T-helper 2 cell treated with Interferon-gamma antibody and Interleukin-4, amounts not matched to agents 100 ng/mL and 5 ng/mL, for 36 hours (primary cell): ENCODE measurements around the gene LRRC8B. TPM values are rescaled to one million over a fixed set of nuclear protein-coding genes. Genes with fewer than 3 reads are reported as not detected.

Experiments
- intact Hi-C: fragments of 100-400 bp; cut with micrococcal nuclease; formaldehyde crosslinking; loops from one replicate; pipeline ENCODE4 v1.15.1; 2023
- total RNA-seq: library from RNA; stranded (reverse); gene quantifications from 2 replicates; pipeline ENCODE4 v1.2.3, GENCODE V29; 2022

The LRRC8B gene
- total RNA-seq, 1 donor from 2014 or later: 20.0 TPM

DNA sequence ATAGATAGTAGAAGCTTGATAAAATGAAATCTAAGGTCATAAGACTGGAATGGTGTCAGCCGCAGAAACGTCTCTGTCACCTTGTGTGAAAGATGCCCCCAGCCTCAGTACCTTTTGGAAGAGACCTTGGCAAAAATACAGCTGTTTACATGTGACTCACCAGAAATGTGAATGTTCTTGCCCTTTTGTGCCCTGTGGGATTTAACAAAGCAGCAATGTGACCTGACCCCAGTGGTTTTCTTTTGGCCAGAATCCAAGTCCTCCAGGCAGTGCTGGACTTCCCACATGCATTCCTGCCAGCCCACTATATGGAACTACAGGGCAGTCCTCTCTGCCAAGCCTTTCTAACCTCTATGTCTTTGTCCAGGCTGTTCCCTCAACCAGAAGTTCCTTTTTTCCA is 81.1 kb downstream of the LRRC8B start:
- intact Hi-C loops: loop anchor here (1.0 kb wide), 1 partner anchor 613 kb away; the partner anchor contains the start of genes KYAT3 and RBMXL1

DNA sequence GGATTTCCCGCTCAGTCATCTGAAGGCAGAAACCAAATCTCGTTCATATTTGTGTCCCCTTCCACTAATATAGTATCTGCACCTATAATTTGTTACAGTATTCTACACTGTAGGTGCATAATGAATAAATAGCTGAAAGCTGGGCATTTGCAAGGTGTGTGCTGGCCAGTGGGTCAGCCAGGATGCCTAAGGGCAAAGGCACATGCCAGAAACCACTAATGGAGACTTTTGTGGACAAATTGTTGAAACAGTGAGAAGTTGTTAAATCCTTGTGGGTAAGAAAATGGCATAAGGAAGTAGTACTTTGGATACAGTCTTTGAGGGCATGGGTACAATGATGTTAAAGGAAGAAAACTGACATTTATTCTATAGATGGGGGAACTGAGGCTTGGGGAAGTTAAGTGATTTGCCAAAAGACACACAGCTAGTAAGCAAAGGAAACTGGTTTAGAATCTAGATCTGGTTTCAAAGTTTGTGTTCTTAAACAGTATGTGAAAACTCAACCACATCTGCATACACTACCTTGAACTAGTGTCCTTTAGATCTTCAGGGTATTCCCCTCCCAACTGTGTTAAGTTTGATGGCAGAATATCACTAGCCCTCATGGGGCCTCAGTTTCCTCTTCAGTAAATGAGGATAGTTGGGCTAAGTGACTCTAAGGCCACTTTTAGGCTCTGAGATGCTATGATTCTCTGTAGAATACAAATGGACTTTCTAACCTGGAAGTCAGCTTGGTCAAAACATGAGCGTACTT is 81.8 kb downstream of the LRRC8B start:
- intact Hi-C loops: loop anchor here (1.0 kb wide), 1 partner anchor 614 kb away; the partner anchor contains the start of genes KYAT3 and RBMXL1

DNA sequence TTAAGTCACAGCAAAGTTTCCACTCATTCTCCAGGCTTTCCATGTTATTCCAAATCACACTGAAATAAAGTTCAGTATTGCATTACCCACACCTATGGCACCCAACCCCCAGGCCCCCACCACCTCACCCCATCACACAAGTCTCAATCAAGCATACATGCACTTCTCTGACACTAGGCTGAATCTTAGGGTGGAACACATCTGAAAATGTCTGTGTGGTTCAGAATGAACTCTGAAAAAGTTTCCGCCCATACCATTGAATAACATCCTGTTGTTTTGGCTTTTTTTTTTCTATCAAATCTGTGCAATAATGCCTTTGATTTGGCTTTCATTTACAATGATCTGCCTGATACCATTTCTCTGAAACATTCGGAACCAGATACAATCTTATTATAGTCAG is 82.5 kb downstream of the LRRC8B start:
- intact Hi-C loops: loop anchor here (1.0 kb wide), 2 partner anchors 25 to 156 kb away; no protein-coding TSS in a partner anchor

DNA sequence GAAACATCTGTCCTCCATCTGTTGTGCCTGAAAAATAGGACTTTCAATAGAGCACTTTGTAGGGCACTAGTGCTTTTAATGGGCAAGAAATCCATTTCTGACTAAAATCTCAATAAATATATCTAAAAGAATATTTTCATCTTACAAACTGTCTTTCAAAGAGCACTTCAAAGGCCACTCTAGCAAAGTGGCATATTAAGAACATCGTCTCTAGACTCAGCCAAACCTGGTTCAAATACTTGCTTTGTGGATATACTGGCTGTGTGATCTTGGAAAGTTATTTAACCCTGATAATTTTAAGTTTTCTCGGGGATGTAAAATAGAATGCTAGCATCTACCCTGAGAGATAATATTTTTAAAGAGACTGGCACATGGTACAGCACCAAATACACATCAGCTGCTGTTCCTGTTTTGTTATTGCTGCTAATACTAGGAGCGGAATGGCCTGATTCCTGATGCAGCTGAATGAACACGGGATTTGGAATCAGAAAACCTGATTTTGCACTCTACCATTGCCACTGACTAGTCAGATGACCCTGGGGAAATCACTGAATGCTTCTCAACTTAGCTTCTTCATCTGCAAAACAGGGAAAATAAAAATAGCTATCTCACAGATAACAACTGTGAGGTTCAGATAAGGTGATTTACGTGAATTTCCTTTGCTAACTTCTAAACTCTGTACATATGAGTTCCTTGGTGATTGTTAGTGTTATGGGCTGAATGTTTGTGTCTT is 83.1 kb downstream of the LRRC8B start:
- intact Hi-C loops: loop anchor here (1.0 to 2.0 kb wide), 3 partner anchors 25 to 156 kb away; no protein-coding TSS in a partner anchor

DNA sequence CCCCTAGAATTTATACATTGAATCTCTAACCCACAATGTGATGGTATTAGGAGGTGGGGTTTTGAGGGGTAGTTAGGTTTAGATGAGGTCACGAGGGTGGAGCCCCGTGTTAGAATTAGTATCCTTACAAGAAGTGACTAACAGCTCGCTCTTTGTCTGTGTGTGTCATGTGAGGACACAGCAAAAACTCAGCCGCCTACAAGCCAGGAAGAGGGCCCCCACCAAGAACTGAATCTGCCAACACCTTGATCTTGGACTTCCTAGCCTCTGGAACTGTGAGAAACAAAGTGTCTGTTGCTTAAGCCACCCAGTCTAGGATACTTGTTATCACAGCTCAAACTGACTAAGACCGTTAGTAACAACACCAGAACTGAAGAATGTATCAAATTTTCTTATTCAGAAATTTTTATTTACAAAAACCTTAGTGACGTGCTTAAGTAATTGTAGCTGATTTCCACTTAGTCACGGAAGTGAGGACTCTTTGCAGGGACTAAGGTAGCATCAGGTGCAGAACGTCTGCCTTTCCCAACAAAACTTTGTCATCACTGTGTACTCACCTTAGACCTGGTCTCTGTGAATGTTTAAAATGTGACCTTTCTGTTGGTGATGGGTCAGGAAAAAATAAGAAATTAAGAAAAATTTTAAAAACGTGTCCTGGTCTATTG is 83.8 kb downstream of the LRRC8B start:
- intact Hi-C loops: loop anchor here (2.0 kb wide), 1 partner anchor 50 kb away; no protein-coding TSS in a partner anchor

DNA sequence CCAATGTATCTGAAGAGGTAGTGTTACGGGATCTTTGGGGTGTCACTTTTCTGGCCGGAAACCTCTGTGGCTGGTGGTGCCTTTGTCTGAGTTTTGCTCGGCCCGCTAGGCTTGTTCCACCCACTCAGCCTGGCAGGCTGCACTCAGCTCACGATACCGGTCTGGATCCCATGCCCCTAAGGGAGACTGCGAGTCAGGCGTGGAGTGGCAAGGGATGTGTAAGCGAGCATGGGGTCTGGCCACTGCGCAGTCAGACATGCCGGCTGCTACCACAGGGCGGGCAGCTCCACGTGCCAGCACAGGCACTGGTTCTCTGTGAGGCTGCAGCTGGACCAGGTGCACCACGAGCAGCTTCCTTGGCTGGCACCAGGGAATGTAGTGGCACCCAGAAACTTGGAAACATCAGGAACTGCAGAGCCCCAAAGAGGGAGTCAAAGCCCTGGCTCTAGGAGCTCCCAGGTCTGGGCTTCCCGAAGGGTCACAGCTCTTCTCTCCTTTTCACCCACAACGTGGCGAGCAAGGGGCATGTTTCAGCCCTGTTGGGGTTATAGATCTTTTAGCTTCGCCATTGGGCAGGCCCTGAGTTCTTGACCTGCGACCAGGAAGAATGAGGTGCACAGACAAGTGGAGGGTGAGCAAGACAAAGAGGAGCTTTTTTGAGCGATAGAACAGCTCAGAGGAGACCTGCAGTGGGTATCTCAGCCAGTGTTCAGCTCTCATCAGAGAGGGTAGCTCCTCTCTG is 84.5 kb downstream of the LRRC8B start:
- intact Hi-C loops: loop anchor here (1.0 to 2.0 kb wide), 2 partner anchors 50 to 235 kb away; no protein-coding TSS in a partner anchor

DNA sequence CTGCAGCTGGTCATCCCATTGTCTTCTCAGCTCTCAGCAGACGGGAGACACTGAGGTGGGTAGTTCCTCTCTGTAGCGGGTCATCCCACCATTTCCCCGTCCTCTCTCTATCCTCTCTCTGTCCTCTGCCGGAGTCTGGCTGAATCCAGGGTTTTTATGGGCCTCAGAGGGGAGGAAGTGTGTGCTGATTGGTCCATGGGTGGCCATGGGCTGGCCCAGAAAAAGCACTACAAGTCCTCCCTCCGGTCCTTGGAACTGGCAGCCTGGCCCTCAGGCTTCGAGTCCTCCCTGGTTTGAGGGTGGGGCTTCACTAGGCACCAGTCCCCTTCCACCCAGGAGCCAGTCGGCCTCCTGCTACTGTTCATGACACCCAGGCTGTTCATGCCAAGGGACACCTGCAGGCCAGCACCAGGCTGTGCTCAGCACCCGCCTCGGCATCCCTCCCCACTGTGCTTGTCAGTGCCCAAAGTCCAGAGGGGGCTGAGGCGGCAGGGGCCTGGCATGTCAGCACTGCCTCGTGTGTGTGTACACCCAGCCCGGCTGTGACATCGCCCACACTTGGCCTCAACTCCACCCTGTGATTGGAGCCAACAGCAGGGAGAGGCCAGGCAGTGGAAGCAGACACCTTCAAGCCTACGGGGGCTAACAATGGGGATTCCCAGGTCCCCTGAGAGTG is 85.3 kb downstream of the LRRC8B start:
- intact Hi-C loops: loop anchor here (1.0 to 5.0 kb wide), 7 partner anchors 21 to 483 kb away; partner anchors contain the start of genes GBP2 and LRRC8B

DNA sequence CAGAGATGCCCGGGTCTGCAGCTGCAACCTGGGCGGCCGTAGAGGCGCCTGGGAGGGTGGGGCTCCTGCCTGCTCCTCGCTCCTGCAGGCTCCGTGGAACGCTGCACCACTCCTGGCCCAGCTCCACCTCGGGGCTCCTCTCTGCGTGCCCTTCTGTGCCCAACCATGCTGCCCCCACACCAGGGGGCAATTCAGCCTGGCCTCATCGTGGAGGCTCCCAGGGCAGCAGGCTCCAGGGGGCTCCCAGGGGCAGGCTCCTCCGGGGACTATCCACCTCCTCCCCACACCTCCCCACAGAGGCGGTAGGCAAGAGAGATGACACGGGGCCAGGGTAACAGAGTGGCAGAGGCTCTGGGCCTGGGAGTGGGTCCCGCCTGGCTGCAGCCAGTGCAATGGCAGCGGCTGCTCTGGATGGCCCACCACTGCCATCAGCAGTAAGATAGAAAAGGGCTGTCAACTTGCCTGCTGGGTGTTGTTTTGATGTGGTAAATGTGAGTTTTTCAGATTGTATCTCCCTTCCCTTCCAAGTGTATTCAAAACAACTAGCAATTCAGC is 85.9 kb downstream of the LRRC8B start:
- intact Hi-C loops: loop anchor here (1.0 to 5.0 kb wide), 6 partner anchors 10 to 484 kb away; partner anchors contain the start of genes GBP2 and LRRC8B

DNA sequence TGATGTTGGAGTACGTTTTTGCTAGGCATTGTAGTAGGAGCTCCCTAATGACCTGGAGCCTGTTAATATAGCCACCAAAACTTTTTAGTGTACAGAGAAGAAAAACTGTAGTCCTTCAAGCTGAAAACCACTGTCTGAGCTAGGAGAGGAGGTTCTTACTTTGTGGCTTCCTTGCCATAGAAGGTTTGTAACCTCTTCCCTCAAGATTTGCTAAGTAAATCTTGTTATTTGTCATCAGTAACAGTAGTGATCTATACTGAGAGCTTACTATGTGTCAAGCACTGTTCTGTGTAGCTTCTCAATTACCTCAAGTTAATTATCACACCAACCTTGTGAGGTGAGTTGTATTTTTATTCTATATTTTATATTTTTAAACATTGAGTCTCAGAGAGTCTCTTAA is 87.1 kb downstream of the LRRC8B start:
- intact Hi-C loops: loop anchor here (1.0 to 5.0 kb wide), 4 partner anchors 9 to 485 kb away; partner anchors contain the start of genes GBP2 and LRRC8B

DNA sequence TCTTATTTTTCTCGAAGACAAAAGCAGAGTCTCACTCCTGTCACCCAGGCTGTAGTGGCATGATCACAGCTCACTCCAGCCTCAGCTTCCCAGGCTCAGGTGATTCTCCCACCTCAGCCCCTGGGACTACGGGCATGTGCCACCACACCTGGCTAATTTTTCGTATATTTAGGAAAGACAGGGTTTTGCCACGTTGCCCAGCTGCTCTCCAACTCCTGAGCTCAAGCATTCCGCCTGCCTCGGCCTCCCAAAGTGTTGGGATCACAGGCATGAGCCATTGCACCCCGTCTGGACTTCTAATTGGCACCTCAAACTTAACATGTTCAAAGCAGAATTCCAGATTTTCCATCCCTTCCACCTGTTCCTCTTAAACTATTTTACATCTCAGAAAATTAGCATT is 89.3 kb downstream of the LRRC8B start:
- intact Hi-C loops: loop anchor here (5.0 kb wide), 1 partner anchor 337 kb away; no protein-coding TSS in a partner anchor

DNA sequence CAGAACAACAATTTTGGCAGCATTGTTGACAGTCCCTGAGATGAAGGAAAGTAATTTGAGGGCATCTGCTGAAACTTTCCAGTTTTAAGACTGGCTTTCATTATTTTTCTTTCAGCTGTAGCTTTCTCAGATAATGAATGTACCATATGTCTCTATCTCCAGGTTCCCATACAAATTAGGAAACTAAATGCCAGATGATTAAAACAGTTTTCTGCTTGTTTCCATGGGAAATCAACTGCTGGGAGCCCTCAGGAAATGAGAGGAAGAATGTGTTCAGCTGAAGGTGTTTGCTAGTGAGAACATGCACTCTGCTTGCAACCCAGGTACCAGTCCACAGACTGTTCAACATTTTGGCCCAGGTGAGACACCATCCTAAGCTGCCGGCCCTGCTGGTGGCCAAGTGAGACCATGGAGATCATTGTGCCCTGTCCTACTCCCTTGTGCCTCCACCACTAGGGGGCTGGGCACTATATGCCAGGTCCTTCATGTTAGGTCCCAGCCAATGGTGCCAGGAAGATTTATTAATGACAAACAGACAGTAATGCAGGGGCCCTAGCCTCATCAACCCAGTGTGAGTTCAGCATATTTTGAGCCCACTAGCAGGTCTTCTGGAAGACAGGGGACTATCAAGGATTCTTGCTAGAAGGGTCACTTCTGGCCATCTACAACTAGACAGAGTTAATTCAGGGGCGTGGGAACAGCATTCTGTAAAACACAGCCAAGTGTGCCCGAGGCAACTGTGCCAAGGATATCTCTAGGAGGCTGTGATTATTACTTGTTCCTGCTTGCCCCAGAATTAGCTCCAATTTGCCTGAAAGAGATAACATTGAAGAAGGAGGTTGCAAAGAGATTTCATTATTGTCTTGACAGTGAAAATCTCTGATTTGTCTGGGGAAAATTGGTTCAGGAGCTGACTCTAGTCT is 91.3 kb downstream of the LRRC8B start:
- intact Hi-C loops: no loop called here

DNA sequence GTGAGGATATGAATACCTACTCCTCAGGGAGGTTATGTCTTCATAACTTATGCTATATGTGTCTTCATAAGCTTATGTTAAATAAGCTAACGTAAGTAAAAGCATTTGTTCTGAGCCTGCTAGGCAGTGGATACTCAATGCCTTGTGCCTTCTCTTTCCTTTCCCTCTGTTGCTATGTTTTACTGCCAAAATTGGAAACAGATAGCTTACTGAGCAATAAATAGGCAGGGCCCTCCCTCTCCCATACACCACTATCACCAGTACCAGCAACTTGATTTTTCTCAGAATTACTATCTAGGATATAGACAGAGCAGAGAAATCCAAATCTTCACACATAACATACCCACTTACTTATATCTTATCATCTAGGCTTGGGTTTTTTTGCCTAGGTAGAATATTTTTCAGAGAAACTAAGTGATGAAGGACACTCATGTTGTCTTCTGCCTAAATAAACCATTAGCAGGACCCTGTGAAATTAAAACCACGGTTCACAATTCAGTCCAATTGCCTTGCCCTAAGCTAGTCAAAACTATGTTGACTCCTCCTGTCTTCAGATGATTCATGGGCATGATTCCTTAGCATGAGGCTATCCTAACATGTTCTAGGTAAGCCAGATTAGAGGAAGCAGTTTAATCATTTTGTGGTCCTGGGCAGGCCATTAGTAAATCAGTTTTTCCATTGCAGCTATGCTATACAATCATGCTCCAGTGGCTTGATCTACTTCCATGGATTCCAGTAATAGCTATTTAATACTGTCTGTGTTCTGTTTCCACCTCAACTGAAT is 92.4 kb downstream of the LRRC8B start:
- intact Hi-C loops: no loop called here

DNA sequence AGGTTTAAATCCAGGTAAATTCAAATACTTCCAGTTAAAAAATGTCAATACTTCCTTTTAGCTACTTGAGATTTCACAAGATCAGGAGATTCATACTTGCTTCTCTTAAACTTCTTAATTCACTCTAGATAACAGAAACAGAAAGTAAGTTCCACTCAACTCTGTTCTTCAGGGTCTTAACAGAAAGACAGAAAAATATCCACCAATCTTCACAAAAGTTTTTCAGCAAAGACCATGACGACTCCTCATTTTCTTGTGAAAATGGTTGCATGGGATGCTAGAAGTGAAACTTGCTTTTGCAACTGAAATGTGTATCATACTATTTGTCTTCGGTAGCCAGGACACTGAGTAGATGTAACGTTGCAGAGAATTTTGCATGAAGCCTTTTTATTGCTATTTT is 96.0 kb downstream of the LRRC8B start:
- intact Hi-C loops: loop anchor here (1.0 kb wide), 1 partner anchor 9 kb away; no protein-coding TSS in a partner anchor

DNA sequence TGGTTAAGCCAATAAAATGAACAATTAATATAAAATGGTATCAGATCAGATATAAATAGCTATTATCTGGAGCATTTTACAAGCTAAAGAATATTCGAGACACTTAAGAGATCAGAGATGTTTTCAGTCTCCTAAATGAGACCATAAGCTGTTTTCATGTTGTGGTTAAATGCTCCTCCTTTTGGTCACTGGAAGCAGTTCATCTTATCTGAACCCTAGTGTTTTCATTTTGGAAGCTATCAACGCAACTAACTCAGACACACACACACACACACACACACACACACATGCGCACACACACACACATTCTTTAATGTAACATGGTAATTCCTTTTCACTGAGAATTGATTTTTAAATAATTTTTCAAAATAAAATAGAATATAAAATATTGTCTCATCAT is 98.3 kb downstream of the LRRC8B start:
- intact Hi-C loops: loop anchor here (1.0 kb wide), 1 partner anchor 140 kb away; no protein-coding TSS in a partner anchor

DNA sequence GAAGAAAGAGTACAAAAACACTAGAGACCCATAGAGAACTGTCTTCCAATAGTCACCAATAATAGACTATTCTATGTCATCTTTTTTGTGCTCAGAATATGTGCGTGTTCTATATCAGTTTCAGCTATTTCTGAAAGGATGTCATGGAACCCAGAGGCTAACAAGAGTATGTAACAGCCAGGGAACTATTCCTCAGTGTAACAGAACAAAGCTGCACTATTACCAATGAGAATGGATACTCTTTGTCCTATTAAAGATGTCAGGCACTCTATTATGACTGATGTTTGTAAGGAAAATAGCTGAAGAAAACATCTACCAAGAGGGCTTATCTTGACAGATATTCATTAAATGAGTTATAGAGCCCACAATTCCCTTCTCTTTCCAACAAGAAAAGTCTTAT is 99.7 kb downstream of the LRRC8B start:
- intact Hi-C loops: no loop called here

DNA sequence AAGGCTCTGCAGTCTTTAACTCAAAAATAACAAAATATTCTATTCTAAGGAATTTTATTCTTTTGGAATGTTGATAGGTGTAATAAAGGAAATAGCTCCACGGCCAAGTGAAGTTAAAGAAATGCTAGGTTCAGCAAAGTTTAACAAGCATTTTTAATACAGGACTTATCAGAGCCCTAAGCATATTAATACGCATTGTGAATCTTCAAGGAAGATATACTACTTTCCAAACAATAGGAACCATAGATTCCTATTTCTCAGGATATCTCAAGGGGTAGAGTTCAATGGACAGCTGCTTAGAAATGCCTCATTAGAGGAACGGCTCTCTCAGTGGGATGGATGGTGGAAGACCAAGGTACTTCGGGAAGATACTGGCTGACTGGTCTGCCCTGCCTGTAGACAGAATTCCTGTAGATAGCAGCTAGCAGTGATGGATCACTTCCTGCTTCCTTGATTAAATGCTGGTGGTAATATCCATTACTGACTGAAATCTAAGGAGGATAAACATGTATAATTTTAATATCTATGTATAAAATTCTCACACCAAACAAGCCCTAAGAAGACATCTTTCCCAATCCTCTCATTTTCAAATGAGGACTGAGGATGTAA is 100.2 kb downstream of the LRRC8B start:
- intact Hi-C loops: no loop called here

DNA sequence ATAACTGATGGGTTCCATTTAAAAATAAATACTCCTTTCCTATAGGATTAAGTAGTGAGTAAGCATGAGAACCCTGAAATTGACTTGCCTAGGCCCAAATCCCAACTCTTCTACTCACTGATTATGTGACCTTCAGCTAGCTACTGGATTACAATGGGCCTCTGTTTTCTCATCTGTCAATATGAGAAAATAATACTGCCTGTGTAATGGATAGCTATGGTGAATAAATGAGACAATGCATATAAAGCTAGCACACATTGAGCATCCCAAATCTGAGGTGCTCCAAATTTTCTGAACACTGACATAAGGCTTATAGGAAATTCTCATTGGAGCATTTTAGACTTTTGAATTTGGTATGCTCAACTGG is 103.0 kb downstream of the LRRC8B start:
- intact Hi-C loops: no loop called here
